Epithelial cell of proximal tubule (primary cell): ENCODE data around the gene CDCA5. TPM values are rescaled to one million over a fixed set of nuclear protein-coding genes. Genes with fewer than 3 reads are reported as not detected.

Experiments
- DNase-seq: peaks from one replicate; pipeline ENCODE4 v3.0.0-alpha.2; 2011; ENCODE audit warnings: low read depth
- H3K4me3 ChIP-seq: 2 replicates; pipeline ENCODE4 v1.5.1; 2011; ENCODE audit warnings: low read depth, mild to moderate bottlenecking, low read length
- total RNA-seq: library from RNA; depleted of rRNA; stranded (reverse); fragments of >200 nt; gene quantifications from 2 replicates; pipeline ENCODE4 v1.2.3, GENCODE V29; 2015
- TF ChIP-seq, protein P1 (sequence below): conservative IDR thresholded peaks from 2 replicates; pipeline ENCODE4 v1.5.1; 2012; ENCODE audit warnings: low read depth, mild to moderate bottlenecking, low read length

The CDCA5 gene
- total RNA-seq, 1 donor from 2014 or later: 32.0 TPM

- H3K4me3 ChIP-seq: peak overlapping the region; percentile 65
- no peak for DNase-seq
- TF ChIP-seq, protein P1, sequence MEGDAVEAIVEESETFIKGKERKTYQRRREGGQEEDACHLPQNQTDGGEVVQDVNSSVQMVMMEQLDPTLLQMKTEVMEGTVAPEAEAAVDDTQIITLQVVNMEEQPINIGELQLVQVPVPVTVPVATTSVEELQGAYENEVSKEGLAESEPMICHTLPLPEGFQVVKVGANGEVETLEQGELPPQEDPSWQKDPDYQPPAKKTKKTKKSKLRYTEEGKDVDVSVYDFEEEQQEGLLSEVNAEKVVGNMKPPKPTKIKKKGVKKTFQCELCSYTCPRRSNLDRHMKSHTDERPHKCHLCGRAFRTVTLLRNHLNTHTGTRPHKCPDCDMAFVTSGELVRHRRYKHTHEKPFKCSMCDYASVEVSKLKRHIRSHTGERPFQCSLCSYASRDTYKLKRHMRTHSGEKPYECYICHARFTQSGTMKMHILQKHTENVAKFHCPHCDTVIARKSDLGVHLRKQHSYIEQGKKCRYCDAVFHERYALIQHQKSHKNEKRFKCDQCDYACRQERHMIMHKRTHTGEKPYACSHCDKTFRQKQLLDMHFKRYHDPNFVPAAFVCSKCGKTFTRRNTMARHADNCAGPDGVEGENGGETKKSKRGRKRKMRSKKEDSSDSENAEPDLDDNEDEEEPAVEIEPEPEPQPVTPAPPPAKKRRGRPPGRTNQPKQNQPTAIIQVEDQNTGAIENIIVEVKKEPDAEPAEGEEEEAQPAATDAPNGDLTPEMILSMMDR: no peak
Observed at GRCh38 chr11:65040520-65040846, 43.4 kb downstream of the CDCA5 start.

GRCh38 chr11:65036931-65037330 lies 46.9 kb downstream of the CDCA5 start:
- H3K4me3 ChIP-seq: no peak overlapping the region
- TF ChIP-seq, protein P1: no peak
- DNase-seq: no peak

GRCh38 chr11:65035579-65035978 lies 48.3 kb downstream of the CDCA5 start:
- TF ChIP-seq, protein P1: no peak
- no peak for DNase-seq
- H3K4me3 ChIP-seq: no peak overlapping the region

- TF ChIP-seq, protein P1: no peak
- H3K4me3 ChIP-seq: no peak overlapping the region
- no peak for DNase-seq
Observed at GRCh38 chr11:65034423-65034822, 49.4 kb downstream of the CDCA5 start.

- H3K4me3 ChIP-seq: no peak overlapping the region
- DNase-seq: no peak
- TF ChIP-seq, protein P1: no peak
Observed at GRCh38 chr11:65032216-65032615, 51.6 kb downstream of the CDCA5 start.

Other genes with a start within 250 kb of the CDCA5 start
- 4.6 and 8.9 TPM in 2 replicates for gene CDC42BPG, start 239.4 kb downstream of the CDCA5 start, total RNA-seq
- 82.7 and 93.4 TPM in 2 replicates for gene EHD1, start 205.4 kb downstream of the CDCA5 start, total RNA-seq
- 22.4 and 25.8 TPM in 2 replicates for gene ATG2A, start 166.8 kb downstream of the CDCA5 start, total RNA-seq
- 16.8 and 32.9 TPM in 2 replicates for gene PPP2R5B, start 159.4 kb downstream of the CDCA5 start, total RNA-seq
- not detected in 2 replicates for gene GPHA2, start 148.1 kb downstream of the CDCA5 start, total RNA-seq
- not detected in 2 replicates for gene MAJIN, start 111.9 kb downstream of the CDCA5 start, total RNA-seq
- gene BATF2, start 87.1 kb downstream of the CDCA5 start, total RNA-seq: 0.35 and 1.1 TPM in 2 replicates
- gene ARL2, start 69.9 kb downstream of the CDCA5 start, total RNA-seq: 151 and 169 TPM in 2 replicates
- 16.5 and 18.5 TPM in 2 replicates for gene SNX15, start 56.6 kb downstream of the CDCA5 start, total RNA-seq
- 49.0 and 50.6 TPM in 2 replicates for gene SAC3D1, start 42.8 kb downstream of the CDCA5 start, total RNA-seq
- gene NAALADL1, start 25.5 kb downstream of the CDCA5 start, total RNA-seq: 14.7 and 27.9 TPM in 2 replicates
- 59.0 and 61.1 TPM in 2 replicates for gene ZFPL1, start 182 bp upstream of the CDCA5 start, total RNA-seq
- 227 and 342 TPM in 2 replicates for gene VPS51, start 12.2 kb upstream of the CDCA5 start, total RNA-seq
- gene TM7SF2, start 27.8 kb upstream of the CDCA5 start, total RNA-seq: 32.9 and 52.5 TPM in 2 replicates
- 31.9 and 37.1 TPM in 2 replicates for gene ZNHIT2, start 33.7 kb upstream of the CDCA5 start, total RNA-seq
- 535 and 1,041 TPM in 2 replicates for gene FAU, start 38.1 kb upstream of the CDCA5 start, total RNA-seq
- gene MRPL49, start 38.3 kb upstream of the CDCA5 start, total RNA-seq: 77.5 and 126 TPM in 2 replicates
- 10.8 and 14.8 TPM in 2 replicates for gene SYVN1, start 50.5 kb upstream of the CDCA5 start, total RNA-seq
- gene SPDYC, start 86.2 kb upstream of the CDCA5 start, total RNA-seq: not detected in 2 replicates
- gene CAPN1, start 97.9 kb upstream of the CDCA5 start, total RNA-seq: 256 and 360 TPM in 2 replicates
- gene POLA2, start 177.9 kb upstream of the CDCA5 start, total RNA-seq: 30.2 and 42.9 TPM in 2 replicates
- gene CDC42EP2, start 230.8 kb upstream of the CDCA5 start, total RNA-seq: 18.6 and 23.1 TPM in 2 replicates
- gene DPF2, start 249.8 kb upstream of the CDCA5 start, total RNA-seq: 34.9 and 44.1 TPM in 2 replicates